ENCODE data around the gene MLX.

DNA sequence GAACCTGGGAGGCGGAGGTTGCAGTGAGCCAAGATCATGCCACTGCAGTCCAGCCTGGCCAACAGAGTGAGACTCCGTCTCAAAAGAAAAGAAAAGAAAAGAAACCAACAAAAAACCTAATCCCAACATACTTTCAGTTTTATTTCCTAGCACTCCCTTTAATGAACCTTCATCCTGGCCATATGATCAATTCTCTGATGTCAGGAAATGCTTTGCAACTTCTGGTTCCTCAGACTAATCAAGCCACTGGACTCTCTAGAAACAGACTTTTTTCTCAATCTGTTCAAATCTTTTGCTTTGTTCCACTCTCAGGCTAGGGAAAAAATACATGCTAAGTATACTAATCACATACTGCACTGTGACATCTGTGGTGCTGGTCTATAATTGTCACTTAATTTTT, 24.0 kb downstream of the MLX start:
- TF ChIP-seq, protein P1, sequence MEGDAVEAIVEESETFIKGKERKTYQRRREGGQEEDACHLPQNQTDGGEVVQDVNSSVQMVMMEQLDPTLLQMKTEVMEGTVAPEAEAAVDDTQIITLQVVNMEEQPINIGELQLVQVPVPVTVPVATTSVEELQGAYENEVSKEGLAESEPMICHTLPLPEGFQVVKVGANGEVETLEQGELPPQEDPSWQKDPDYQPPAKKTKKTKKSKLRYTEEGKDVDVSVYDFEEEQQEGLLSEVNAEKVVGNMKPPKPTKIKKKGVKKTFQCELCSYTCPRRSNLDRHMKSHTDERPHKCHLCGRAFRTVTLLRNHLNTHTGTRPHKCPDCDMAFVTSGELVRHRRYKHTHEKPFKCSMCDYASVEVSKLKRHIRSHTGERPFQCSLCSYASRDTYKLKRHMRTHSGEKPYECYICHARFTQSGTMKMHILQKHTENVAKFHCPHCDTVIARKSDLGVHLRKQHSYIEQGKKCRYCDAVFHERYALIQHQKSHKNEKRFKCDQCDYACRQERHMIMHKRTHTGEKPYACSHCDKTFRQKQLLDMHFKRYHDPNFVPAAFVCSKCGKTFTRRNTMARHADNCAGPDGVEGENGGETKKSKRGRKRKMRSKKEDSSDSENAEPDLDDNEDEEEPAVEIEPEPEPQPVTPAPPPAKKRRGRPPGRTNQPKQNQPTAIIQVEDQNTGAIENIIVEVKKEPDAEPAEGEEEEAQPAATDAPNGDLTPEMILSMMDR (IDR thresholded peaks at IDR 0.05), result no peak
- no peak for TF ChIP-seq EP300 (IDR thresholded peaks at IDR 0.05; ENCODE audit: low read depth)

All from transverse colon (tissue), 3 donors.